ENCODE measurements around the gene ALDH1A1.

ALDH1A1 gene

GRCh38 chr9:72952914-72953313, at the start of gene ALDH1A1:
Gene ALDH1A1 (minus strand): TSS chr9:72953053. CDS start chr9:72953000, 53 bp downstream.
- Histone ChIP-seq H3K36me3 (replicated peaks; ENCODE audit: insufficient read depth, low read length) (no peaks in the 10 kb centered on the region), H3K4me1 (ENCODE audit: low read length) (no peaks in the 10 kb centered on the region), H3K27me3 (replicated peaks; ENCODE audit: insufficient read depth, low read length) (no peaks in the 10 kb centered on the region), H3K4me3 (ENCODE audit: low read length) (no peak within 1 kb of the TSS), H3K4me2 (ENCODE audit: low read depth, low read length) (peak within 1 kb of the TSS; percentile 15; the same call in 1 of the 2 replicates), H2AFZ (ENCODE audit: low read length) (0 out of 2 replicates have a peak within 1 kb of the TSS, but pooled peaks have one; percentile 5), H3K9ac (ENCODE audit: low read length) (no peak within 1 kb of the TSS), H4K20me1 (ENCODE audit: insufficient read depth, low read length) (no peaks in the 10 kb centered on the region), H3K79me2 (ENCODE audit: low read length) (no peaks in the 10 kb centered on the region), H3K9me3 (replicated peaks; ENCODE audit: insufficient read depth, low read length) (no peaks in the 10 kb centered on the region), H3F3A (ENCODE audit: insufficient read depth, low read length) (no peaks in the 10 kb centered on the region), H3K9me2 (replicated peaks; ENCODE audit: insufficient read depth, low read length) (no peaks in the 10 kb centered on the region), H3K27ac (ENCODE audit: low read length) (no peak within 1 kb of the TSS)
- TF ChIP-seq EZH2 (optimal IDR thresholded peaks at IDR 0.05; ENCODE audit: low read depth, low read length), result no peak
- no peak for TF ChIP-seq CTCF (IDR thresholded peaks at IDR 0.05; ENCODE audit: low read length)
- TF ChIP-seq EZH2phosphoT487 (IDR thresholded peaks at IDR 0.05; ENCODE audit: low read length), result no peak
- DNase-seq, result no peak

- no peak overlapping the region for H3K27ac ChIP-seq (ENCODE audit: low read length)
- no peak overlapping the region for H3K4me3 ChIP-seq (ENCODE audit: low read length)
- no peaks in the 10 kb centered on the region for H3K79me2 ChIP-seq (ENCODE audit: low read length)
- H3K4me1 ChIP-seq (ENCODE audit: low read length), result no peaks in the 10 kb centered on the region
- no peaks in the 10 kb centered on the region for H3K9me3 ChIP-seq (replicated peaks; ENCODE audit: insufficient read depth, low read length)
- H3K27me3 ChIP-seq (replicated peaks; ENCODE audit: insufficient read depth, low read length), result no peaks in the 10 kb centered on the region
- TF ChIP-seq EZH2 (optimal IDR thresholded peaks at IDR 0.05; ENCODE audit: low read depth, low read length) (no peak), CTCF (IDR thresholded peaks at IDR 0.05; ENCODE audit: low read length) (no peak), EZH2phosphoT487 (IDR thresholded peaks at IDR 0.05; ENCODE audit: low read length) (no peak)
- H3K4me2 ChIP-seq (ENCODE audit: low read depth, low read length), result no peak overlapping the region
- H3K9ac ChIP-seq (ENCODE audit: low read length), result no peak overlapping the region
- no peak for DNase-seq
- no peaks in the 10 kb centered on the region for H3K36me3 ChIP-seq (replicated peaks; ENCODE audit: insufficient read depth, low read length)
- H2AFZ ChIP-seq (ENCODE audit: low read length), result no peak overlapping the region
- no peaks in the 10 kb centered on the region for H3K9me2 ChIP-seq (replicated peaks; ENCODE audit: insufficient read depth, low read length)
- no peaks in the 10 kb centered on the region for H4K20me1 ChIP-seq (ENCODE audit: insufficient read depth, low read length)
- H3F3A ChIP-seq (ENCODE audit: insufficient read depth, low read length), result no peaks in the 10 kb centered on the region
These were observed 49.0 kb upstream of the ALDH1A1 start for GRCh38 chr9:73001860-73002259.

- Histone ChIP-seq H3K27ac (ENCODE audit: low read length) (no peak overlapping the region), H3K79me2 (ENCODE audit: low read length) (no peaks in the 10 kb centered on the region), H3F3A (ENCODE audit: insufficient read depth, low read length) (no peaks in the 10 kb centered on the region), H2AFZ (ENCODE audit: low read length) (no peak overlapping the region), H3K4me3 (ENCODE audit: low read length) (no peak overlapping the region), H3K9me3 (replicated peaks; ENCODE audit: insufficient read depth, low read length) (no peaks in the 10 kb centered on the region), H3K9ac (ENCODE audit: low read length) (no peak overlapping the region), H3K36me3 (replicated peaks; ENCODE audit: insufficient read depth, low read length) (no peaks in the 10 kb centered on the region), H3K4me2 (ENCODE audit: low read depth, low read length) (no peak overlapping the region), H3K27me3 (replicated peaks; ENCODE audit: insufficient read depth, low read length) (no peaks in the 10 kb centered on the region), H3K4me1 (ENCODE audit: low read length) (no peaks in the 10 kb centered on the region), H3K9me2 (replicated peaks; ENCODE audit: insufficient read depth, low read length) (no peaks in the 10 kb centered on the region), H4K20me1 (ENCODE audit: insufficient read depth, low read length) (no peaks in the 10 kb centered on the region)
- no peak for DNase-seq
- TF ChIP-seq EZH2 (optimal IDR thresholded peaks at IDR 0.05; ENCODE audit: low read depth, low read length) (no peak), CTCF (IDR thresholded peaks at IDR 0.05; ENCODE audit: low read length) (no peak), EZH2phosphoT487 (IDR thresholded peaks at IDR 0.05; ENCODE audit: low read length) (no peak)
These were observed 45.5 kb upstream of the ALDH1A1 start for GRCh38 chr9:72998363-72998762.
